Measurements from ENCODE around the gene THBS1.

The THBS1 gene

GRCh38 chr15:39573844-39574243 lies 7.0 kb upstream of the THBS1 start:
- FAIRE-seq (no peak), DNase-seq (ENCODE audit: low spot score) (no peak)

- DNase-seq (ENCODE audit: low spot score) (no peak), FAIRE-seq (no peak)
Observed at GRCh38 chr15:39574427-39574826, 6.5 kb upstream of the THBS1 start.

- no peak for DNase-seq (ENCODE audit: low spot score)
- FAIRE-seq = no peak
Observed at GRCh38 chr15:39575180-39575579, 5.7 kb upstream of the THBS1 start.

- peak; percentile 31 for DNase-seq (ENCODE audit: low spot score)
Observed at GRCh38 chr15:39578851-39579486, 1.9 kb upstream of the THBS1 start.

GRCh38 chr15:39579487-39580116 lies 1.3 kb upstream of the THBS1 start:
- peak; percentile 52 for FAIRE-seq
- DNase-seq (ENCODE audit: low spot score) = peak; percentile 84

More at GRCh38 chr15:39578851-39579486, 1.9 kb upstream of the THBS1 start:
- FAIRE-seq = no peak

GRCh38 chr15:39580117-39580484 lies 778 bp upstream of the THBS1 start:
- FAIRE-seq (peak; percentile 17), DNase-seq (ENCODE audit: low spot score) (peak; percentile 88)

- no peak for DNase-seq (ENCODE audit: low spot score)
- peak; percentile 27 for FAIRE-seq
Observed at GRCh38 chr15:39581242-39581792, 438 bp downstream of the THBS1 start.

GRCh38 chr15:39581793-39582285 lies 960 bp downstream of the THBS1 start:
- DNase-seq (ENCODE audit: low spot score) (peak; percentile 71), FAIRE-seq (peak; percentile 52)

- no peak for FAIRE-seq
- DNase-seq (ENCODE audit: low spot score) = no peak
Observed at GRCh38 chr15:39582286-39582976, 1.6 kb downstream of the THBS1 start.

- no peak for FAIRE-seq
- no peak for DNase-seq (ENCODE audit: low spot score)
Observed at GRCh38 chr15:39582977-39583595, 2.2 kb downstream of the THBS1 start.

GRCh38 chr15:39583596-39584265 lies 2.9 kb downstream of the THBS1 start:
- peak; percentile 62 for DNase-seq (ENCODE audit: low spot score)

GRCh38 chr15:39584266-39584659 lies 3.4 kb downstream of the THBS1 start:
- FAIRE-seq (no peak), DNase-seq (ENCODE audit: low spot score) (no peak)

More at GRCh38 chr15:39583596-39584265, 2.9 kb downstream of the THBS1 start:
- FAIRE-seq = no peak

- DNase-seq (ENCODE audit: low spot score) (no peak), FAIRE-seq (no peak)
Observed at GRCh38 chr15:39584662-39585388, 3.9 kb downstream of the THBS1 start.

GRCh38 chr15:39585389-39585841 lies 4.5 kb downstream of the THBS1 start:
- FAIRE-seq (peak; percentile 20), DNase-seq (ENCODE audit: low spot score) (no peak)

GRCh38 chr15:39585871-39586301 lies 5.0 kb downstream of the THBS1 start:
- DNase-seq (ENCODE audit: low spot score) = no peak
- FAIRE-seq = no peak

- FAIRE-seq = no peak
- DNase-seq (ENCODE audit: low spot score) = no peak
Observed at GRCh38 chr15:39586387-39587095, 5.7 kb downstream of the THBS1 start.

GRCh38 chr15:39587096-39587721 lies 6.3 kb downstream of the THBS1 start:
- no peak for FAIRE-seq
- DNase-seq (ENCODE audit: low spot score) = no peak

- DNase-seq (ENCODE audit: low spot score) = no peak
- no peak for FAIRE-seq
Observed at GRCh38 chr15:39587731-39588530, 7.1 kb downstream of the THBS1 start.

Data from urothelium cell line (cell line).